K562 (cell line): Measurements from ENCODE around the gene LMBR1L. TPM values are rescaled to one million over a fixed set of nuclear protein-coding genes. Genes with fewer than 3 reads are reported as not detected.

Source experiments
- CREB3 ChIP-seq: fragments of 450-650 bp; conservative IDR thresholded peaks from 2 replicates; pipeline ENCODE4 v1.6.1; 2016; ENCODE audit warnings: missing genetic modification characterization, low read depth, mild to moderate bottlenecking, missing compliant biosample characterization, moderate library complexity
- CREBBP ChIP-seq: IDR thresholded peaks from one replicate; pipeline ENCODE4 v1.6.1; 2012; ENCODE audit warnings: low read depth, mild to moderate bottlenecking, control low read depth, inconsistent platforms, low read length
- ELF1 ChIP-seq: fragments of 200-800 bp; sonication (Bioruptor generic); IDR thresholded peaks from 2 replicates; pipeline ENCODE4 v1.6.1; 2016; ENCODE audit warnings: missing genetic modification characterization, missing compliant biosample characterization
- HDAC3 ChIP-seq: fragments of 450-650 bp; IDR thresholded peaks from 2 replicates; pipeline ENCODE4 v1.6.1; 2018; ENCODE audit warnings: borderline replicate concordance, mild to moderate bottlenecking, moderate library complexity; ENCODE audit not compliant: partially characterized antibody
- MCM2 ChIP-seq: fragments of 450-650 bp; IDR thresholded peaks from 2 replicates; pipeline ENCODE4 v1.6.1; 2017; ENCODE audit warnings: low read depth, mild to moderate bottlenecking
- MGA ChIP-seq: fragments of 450-650 bp; IDR thresholded peaks from 2 replicates; pipeline ENCODE4 v1.6.1; 2016; ENCODE audit warnings: mild to moderate bottlenecking, moderate library complexity
- NR2C2 ChIP-seq, 2 experiments: fragments of 200-800 bp in 1 of 2; sonication (Bioruptor generic) in 1 of 2; sonication (generic) in 1 of 2; formaldehyde crosslinking in 1 of 2; IDR thresholded peaks; 2 replicates each; pipeline versions ENCODE4 v1.6.1 to v1.8.0; 2016 to 2022; ENCODE audit warnings: mild to moderate bottlenecking in 1 of 2, missing compliant biosample characterization in 1 of 2, missing genetic modification characterization in 1 of 2, missing genetic modification reagents in 1 of 2
- PPARD ChIP-seq: fragments of 250-450 bp; sonication (Bioruptor Pico); IDR thresholded peaks from 2 replicates; pipeline ENCODE4 v1.8.0; 2022; ENCODE audit warnings: inconsistent platforms, mild to moderate bottlenecking, moderate library complexity
- PREB ChIP-seq: sonication (generic); formaldehyde crosslinking; IDR thresholded peaks from 2 replicates; pipeline ENCODE4 v1.8.1; 2023; ENCODE audit warnings: mild to moderate bottlenecking, missing genetic modification reagents
- SMARCE1 ChIP-seq: fragments of 450-650 bp; IDR thresholded peaks from 2 replicates; pipeline ENCODE4 v1.7.1; 2016; ENCODE audit warnings: mild to moderate bottlenecking
- ZNF263 ChIP-seq: sonication (generic); formaldehyde crosslinking; IDR thresholded peaks from 2 replicates; pipeline ENCODE4 v1.8.0; 2022; ENCODE audit warnings: mild to moderate bottlenecking, missing genetic modification reagents, borderline replicate concordance
- ZNF324 ChIP-seq: fragments of 250-450 bp; sonication (Bioruptor Pico); IDR thresholded peaks from 2 replicates; pipeline ENCODE4 v1.4.0; 2020; ENCODE audit warnings: mild to moderate bottlenecking
- polyA plus RNA-seq, 8 experiments: library from polyadenylated mRNA; depleted of rRNA in 4 of 8; stranded (reverse) in 5 of 8; unstranded in 3 of 8; fragments of >200 nt; fragmentation: Nextera tagmentation in 2 of 8; fragmentation: Illumina TruSeq in 1 of 8; extraction: Ambion mirVana in 2 of 8; extraction: Trizol in 1 of 8; gene quantifications; 2 replicates each; pipeline versions ENCODE4 v1.2.1 to v1.2.3, GENCODE V29; 2011 to 2014; ENCODE audit warnings: inconsistent platforms in 1 of 8, missing spikeins in 1 of 8
- total RNA-seq, 7 experiments: library from RNA; depleted of rRNA in 6 of 7; stranded (reverse); fragments of >200 nt in 6 of 7; fragmentation: Illumina TruSeq in 2 of 7; extraction: Trizol in 2 of 7; gene quantifications; 2 replicates each; pipeline versions ENCODE4 v1.2.1 to v1.2.3, GENCODE V29; 2011 to 2021; ENCODE audit warnings: low replicate concordance in 1 of 7

LMBR1L gene
- total and polyA plus RNA-seq, 9 of the 15 experiments (the other 6 are each of a cell fraction or from before 2014, with no cell fraction given): 2.5 to 57.0 (median 31.1) TPM

- TF ChIP-seq MGA (peak; percentile 77), NR2C2 (CRISPR knock-in tag; IDR thresholded peaks at IDR 0.05) (no peak), NR2C2 (tag; IDR thresholded peaks at IDR 0.05) (no peak), ZNF263 (CRISPR knock-in tag) (0 out of 2 replicates have a peak, but pooled peaks have one; percentile 20), PREB (CRISPR knock-in tag) (no peak), CREB3 (no peak), CREBBP (no peak), ZNF324 (no peak), PPARD (no peak), SMARCE1 (peak; percentile 83), ELF1 (tag) (no peak), HDAC3 (no peak), MCM2 (no peak)
These were observed 20.6 kb downstream of the LMBR1L start (continued) for GRCh38 chr12:49089821-49090773.
